GM21737 (cell line): ENCODE results near the gene CAPZB.
A peak's percentile ranks its signal among the peaks of the same experiment; 100 is the strongest.

ENCODE experiments used
- ATAC-seq: cut with Tn5 transposase; IDR thresholded peaks from one replicate; pipeline ENCODE4 v1.9.1; 2021; ENCODE audit warnings: mild to moderate bottlenecking, moderate library complexity; ENCODE audit not compliant: unreplicated experiment

Gene CAPZB

DNA sequence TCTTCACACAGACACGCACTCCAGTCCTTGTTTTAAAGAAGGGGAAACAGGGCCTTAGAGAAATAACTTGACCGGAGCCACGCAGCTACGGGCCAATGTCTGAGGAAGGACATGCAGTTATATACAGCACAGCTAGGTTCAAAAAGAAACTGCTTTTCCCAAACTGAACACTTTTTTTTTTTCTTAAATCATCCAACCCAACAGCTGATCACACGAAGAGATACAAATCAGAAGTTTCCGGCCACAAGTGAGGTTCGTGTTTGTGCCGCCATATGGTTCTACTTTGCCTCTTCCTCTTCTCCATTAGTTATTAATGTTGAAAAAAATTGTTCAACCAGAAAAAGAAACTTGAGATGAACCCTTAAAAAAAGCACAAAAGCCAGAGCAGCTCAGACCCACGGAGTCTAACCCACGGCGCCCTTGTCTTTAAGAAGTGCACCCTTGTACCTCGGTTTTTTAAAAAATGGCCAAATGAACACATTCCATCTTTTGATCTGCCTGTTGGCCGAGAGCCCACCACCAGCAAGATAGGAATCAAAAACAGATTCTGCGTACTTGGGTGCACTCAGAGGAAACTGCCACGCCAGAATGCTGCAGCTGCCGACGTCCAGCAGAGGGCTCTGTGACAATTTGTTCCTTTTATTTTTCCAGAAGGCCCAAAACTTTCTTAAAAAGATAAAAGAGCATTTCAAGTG lies 94.3 kb downstream of the CAPZB start:
- ATAC-seq = peak; percentile 55

DNA sequence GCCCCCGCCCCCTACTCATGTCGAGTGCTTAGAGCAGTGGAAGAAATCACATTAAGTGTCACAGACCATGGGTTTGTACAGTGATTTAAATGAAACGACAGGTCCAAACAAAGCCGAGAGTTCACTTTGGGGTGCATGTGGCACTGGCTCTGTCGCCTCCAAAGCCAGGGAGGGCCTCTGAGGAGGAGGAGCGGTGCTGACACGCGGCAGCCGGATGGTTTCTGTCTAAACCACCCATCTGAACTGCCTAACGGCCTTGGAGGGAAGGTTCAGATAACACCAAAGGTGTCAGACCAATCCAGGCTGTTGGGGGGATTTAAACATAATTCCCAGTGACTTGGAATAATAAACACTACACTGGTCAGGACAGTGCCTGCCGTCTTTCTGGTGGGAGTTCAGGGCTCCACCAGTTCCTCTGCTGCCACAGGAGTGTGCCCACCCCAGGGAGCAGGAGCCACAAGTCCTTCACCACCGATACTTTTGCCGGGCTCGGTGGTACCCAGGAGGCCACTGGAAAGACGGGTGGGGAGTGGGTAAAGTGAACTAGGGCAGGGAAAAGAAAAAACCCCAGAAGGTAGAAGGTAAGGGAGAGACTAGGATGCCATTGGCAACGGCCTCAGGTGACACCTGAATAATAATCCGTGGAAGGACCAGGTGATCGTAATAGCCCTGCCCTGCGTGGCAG lies 95.0 kb downstream of the CAPZB start:
- no peak for ATAC-seq

DNA sequence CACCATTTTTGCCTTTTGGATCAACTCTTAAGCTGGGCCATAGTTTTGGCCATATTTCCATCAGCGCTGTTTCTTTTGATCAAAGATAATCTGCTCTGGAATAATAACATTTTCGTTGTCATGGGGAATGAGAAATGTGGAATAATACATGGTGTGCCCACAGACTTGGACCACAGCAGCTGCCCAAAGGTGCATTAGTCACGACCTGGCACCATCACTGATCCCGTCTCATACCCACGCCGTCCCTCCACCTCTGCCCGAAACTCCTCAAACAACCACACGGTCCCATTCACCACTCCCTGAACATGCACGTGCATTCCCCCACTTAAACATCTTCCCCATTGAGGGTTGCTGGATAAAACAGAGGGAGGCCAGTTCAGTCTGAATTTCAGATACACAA lies 96.4 kb downstream of the CAPZB start:
- ATAC-seq = no peak

GRCh38 chr1:19387045-19387467 lies 98.3 kb downstream of the CAPZB start:
- no peak for ATAC-seq

GRCh38 chr1:19385869-19386591 lies 99.3 kb downstream of the CAPZB start:
- no peak for ATAC-seq

GRCh38 chr1:19385221-19385620 lies 100.1 kb downstream of the CAPZB start:
- no peak for ATAC-seq

- ATAC-seq = no peak
These were observed 100.6 kb downstream of the CAPZB start for GRCh38 chr1:19384772-19385187.

DNA sequence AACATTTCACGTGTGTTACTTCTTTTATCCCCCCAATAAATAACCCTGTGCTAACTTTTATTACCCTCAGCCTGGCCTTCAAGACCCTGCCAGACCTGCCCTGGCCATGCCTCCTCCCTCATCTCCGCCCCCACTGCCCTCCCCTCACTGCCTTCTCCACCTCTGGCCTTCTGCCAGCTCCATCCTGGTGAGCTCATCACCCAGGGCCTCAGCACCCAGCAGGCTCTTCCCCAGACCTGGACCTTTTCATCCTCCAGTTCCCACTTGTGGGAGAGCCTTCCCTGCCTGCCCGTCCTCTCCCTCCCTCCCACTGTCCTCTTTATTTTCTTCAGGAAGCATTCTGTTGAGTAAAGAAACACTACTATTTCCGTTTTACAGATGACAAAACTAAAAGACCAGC lies 101.2 kb downstream of the CAPZB start:
- no peak for ATAC-seq

- no peak for ATAC-seq
These were observed 103.1 kb downstream of the CAPZB start for GRCh38 chr1:19382222-19382621.

- no peak for ATAC-seq
These were observed 104.1 kb downstream of the CAPZB start for GRCh38 chr1:19381261-19381660.

DNA sequence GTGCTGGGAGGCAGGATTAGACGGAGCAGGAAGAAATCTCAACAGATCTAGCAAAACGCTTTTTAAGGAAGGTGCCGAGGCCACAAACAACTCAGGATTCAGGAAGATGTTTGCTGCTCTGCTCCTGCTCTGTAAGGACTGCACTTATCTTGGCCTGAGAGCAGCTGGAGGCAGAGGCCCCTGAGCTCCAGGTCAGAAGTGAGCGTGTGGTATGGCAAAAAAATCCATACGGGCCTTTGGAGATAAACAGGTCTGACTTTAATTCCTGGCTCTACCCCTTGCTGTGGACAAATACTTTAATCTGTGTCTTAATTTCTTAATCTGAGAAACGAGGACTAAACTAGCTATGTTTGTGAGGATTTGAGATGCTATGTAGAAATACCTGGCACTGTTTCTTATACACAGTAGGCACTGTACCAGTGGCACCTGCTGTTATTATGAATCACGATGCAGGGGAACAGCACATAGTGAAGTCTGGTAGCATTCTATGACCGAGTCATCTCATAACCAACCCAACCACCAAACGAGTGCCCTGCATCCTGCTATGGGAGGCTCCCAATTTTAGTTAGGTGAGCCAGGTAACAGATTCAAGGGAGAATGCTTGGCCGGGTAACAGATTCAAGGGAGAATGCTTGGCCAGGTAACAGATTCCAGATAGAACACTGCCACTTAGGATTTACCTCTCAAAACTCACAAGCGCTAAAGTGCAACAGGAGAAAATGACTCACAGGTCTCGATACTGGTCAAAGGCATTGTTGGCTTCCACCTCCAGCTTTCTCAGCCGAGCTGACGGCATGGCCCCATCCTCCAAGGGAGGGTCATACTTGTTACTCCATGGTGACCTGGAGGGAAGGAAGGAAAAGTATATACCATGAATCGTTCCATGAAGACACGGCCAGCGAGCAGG lies 107.3 kb downstream of the CAPZB start:
- ATAC-seq = no peak

DNA sequence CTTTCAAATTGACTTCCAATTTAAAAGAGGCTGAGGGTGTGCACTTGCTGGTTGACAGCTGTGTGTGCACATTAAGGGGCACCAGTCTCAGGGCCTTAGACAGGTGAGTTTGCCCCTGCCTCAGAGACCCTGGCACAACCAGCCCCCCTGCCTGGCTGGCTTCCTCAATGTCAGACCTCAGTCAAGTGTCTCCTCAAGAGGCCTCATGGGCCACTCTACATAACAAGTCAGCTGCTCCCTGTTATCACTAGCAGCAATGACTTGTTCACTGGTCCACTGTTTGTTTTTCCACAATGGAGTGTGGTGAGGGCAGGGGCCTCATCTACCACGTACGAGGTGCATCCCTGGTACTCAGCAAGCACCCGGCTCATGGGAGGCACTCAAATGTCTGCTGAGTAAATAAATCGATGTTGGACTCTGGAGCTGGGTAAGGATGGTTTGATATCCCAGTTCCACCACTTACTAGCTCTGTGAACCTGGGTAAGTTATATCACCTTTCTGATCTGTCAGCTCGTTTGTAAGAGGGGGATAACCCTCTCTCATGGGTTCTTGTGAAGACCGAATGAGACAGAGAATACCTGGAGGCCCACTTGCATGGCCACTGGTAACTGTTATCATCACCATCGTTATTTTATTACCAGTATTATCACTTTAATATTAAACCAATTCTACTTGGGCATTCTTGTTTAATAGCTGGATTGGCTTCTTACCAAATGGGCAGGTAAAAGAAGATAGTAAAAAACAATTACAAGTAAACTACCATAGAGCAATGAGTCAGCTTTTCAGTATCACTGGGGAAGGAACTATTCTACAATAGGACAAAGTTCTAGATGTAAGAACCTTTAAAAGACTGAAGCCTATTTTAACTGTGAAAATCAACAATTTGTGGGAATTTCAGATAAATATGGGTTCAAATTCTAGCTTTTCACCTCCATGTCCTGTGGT lies 108.6 kb downstream of the CAPZB start:
- no peak for ATAC-seq

DNA sequence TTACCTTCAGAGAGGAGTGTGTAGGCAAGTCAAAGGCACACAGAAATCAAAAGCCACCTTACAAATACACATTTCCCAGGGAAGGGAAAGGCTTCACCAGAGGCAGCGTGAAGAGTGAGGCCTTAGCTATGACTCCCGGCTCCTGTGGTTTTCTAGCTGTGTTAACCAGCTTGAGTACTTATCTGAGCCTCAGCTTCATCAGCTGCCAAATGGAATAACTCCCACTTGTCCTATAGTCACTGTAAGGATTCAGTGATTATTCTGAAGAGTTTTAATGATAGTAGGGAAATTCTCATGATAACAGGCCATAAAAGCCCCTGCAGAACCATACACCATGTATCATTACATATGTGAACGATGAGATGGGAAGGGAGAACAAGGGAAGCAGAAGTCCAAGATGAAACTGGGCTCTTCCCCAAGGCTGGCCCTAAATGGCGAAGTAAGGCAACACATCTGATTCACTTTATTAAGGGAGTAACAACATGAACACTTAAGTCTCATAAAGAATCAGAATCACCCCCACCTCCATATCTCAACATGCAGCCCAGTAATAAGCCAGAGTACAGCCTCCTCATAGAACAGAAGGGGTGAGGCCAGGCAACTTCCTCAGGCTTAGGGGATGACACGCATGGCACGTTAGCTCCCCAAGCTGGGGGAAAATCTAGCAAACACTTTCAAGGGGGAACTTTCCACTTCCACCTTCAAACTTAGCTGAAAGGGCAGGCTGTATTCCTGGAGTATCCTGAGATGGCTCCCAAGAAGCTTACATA lies 109.5 kb downstream of the CAPZB start:
- ATAC-seq = no peak

DNA sequence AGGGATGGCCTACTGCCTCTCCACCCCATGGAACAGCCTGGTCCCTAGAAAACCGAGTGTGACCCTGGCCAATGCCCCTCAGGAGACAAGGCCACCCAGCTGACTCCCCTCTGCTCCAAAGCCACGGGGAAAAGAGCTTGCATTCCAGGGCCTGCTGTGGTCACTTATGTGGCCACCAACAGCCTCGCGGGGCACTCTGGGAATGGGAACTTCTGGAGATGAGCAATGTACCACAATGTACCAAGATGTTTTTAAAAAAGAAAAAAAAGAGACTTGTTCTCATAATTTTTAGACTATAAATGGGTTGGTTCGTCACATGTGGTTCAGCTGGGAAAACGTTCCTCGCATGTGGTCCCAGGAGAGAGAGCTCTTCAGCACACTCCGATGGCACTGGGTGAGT lies 110.4 kb downstream of the CAPZB start:
- ATAC-seq = no peak

DNA sequence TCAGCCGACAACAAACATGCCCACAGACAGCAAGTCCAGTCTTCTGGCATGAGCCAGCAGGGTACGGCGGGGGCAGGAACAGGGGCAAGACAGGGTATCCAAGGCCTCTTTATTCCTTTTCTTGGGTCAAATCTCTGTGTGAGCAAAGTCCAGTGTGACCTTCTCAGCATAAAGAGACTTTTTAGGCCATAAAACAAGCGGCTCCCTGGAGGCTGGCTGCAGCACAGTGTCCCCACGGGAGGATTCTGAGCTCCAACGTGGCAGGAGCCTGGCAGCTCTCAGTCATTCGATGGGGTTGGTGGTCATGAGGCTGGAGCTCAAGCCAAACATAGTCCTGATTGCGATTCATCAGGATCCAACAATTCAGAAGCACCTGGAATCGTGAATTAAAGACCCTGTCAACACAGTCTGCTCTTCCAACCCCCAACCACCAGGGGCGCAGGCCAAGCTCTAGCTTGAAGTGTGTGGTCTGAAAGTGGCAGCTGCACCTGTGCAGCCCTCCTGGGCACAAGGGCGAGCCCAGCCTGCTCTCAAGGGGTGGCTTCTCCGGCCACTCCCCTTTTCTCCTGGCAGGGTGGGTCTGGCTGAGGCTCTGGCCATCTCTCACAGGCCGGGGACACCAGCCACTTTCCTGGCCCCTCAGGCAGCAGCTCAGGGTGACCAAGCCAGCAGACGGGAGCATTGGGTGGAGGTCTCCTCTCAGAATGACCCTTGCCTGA lies 111.1 kb downstream of the CAPZB start:
- no peak for ATAC-seq

- ATAC-seq = no peak
These were observed 111.9 kb downstream of the CAPZB start for GRCh38 chr1:19373211-19374082.

DNA sequence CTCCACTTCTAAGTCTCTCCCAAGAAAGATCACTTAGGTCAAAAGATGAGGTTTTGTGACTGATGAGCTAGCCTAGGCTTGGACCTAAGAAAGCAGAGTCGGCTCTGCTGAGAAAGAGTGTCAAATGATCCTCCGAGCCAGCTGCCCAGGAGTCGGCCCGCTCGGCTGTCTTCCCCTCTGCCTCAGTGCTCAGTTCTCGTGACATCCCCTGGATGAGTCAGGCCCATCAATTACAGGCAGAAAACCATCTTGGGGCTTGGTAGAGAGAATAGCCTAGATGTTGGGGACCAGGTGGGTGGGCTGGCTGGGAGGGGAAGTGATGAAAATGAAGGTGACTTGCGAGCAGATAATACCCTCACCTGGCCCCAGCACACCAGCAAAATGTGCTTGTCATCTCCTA lies 112.7 kb downstream of the CAPZB start:
- ATAC-seq = no peak

- ATAC-seq = no peak
These were observed 113.2 kb downstream of the CAPZB start for GRCh38 chr1:19372136-19372514.
